Measurements from ENCODE around the gene FFAR2.

Gene FFAR2

DNA sequence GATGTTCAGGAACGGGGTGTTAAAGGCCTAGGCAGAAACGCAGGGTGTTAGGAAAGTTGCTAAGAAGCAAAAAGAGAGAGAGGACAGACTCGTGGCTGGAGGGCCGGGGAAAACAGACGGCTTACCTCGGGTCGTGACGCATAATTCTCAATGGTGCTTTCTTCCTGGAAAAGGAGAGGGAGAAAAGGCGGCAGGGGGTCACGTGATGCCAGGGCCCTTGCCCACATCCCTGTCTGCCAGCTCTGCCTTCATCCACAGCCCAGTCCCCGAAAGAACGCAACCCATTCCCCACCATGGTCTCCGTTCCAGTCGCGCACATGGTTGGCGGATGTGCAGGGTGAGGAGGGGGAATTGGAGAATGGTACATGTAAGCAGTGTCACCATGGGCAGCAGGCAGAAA, 40.6 kb downstream of the FFAR2 start:
- DNase-seq (ENCODE audit: low spot score) = no peak

DNA sequence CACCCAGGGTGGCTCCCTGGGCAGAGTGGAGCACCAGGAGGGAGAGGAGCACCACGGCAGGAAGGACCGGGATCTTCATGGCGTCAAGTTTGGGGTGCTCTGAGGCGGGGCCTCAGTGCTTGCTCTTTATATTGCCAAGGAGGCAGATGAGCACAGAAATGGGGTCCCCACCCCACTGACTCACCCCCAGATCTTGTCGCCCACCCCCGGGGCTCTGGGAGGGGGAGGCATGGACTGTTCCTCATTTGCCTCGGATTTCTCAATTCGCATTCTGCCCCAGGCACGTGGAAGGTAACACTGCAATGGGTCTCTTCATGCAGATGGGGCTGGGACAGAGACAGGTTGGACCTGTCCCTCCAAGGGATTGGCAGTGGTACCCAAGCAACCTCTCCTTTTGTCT, 42.3 kb downstream of the FFAR2 start, which contains the start of gene KRTDAP:
Gene KRTDAP, minus strand, starts transcription at position 101 of the 400 bp plus-strand sequence. Its CDS starts 22 bp downstream, at position 79.
- no peak for DNase-seq (ENCODE audit: low spot score)

DNA sequence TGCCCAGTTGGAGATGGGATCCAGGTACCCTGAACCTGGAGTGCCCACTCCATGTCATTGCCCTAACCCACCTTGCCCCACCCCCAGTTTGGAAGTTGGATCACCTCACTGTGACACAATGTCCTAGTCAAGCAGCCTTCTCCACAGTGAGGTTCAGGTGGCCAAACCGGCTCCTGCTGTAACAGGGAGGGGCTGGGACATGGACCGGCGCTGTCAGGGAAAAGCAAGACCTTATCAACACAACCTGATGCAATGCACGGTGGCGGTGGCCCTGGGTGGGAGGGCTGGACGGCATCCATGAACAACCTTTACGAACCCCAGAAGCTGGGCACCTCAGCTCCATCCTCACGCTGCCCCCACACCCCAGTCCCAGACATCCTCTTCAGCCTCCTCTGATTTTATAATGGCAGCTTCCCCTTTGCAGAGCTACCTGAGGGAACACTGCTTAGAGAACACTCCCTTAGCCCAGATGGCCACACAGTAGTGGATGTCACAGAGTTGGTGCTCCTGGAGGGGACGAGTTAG, 43.8 kb downstream of the FFAR2 start:
- DNase-seq (ENCODE audit: low spot score) = no peak

DNA sequence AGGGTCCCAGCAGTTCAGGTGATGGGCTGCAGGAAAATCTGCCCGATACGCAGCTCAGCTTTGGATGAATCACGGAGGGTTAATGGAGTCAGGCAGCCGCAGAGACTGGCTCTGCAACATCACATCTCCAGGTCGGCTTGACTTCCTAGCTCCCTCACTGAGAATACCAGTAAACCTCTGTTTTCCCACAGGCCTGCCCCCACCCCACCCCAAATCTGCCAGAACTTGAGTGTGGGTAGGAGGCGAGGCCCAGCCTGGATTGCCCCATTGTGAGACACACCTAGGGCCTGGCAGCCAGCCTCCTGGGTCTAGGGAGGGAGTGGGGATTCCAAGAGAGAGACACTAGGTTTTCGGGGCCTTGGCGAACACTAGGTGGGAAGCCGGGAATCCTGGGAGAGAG, 45.9 kb downstream of the FFAR2 start:
- no peak for DNase-seq (ENCODE audit: low spot score)

DNA sequence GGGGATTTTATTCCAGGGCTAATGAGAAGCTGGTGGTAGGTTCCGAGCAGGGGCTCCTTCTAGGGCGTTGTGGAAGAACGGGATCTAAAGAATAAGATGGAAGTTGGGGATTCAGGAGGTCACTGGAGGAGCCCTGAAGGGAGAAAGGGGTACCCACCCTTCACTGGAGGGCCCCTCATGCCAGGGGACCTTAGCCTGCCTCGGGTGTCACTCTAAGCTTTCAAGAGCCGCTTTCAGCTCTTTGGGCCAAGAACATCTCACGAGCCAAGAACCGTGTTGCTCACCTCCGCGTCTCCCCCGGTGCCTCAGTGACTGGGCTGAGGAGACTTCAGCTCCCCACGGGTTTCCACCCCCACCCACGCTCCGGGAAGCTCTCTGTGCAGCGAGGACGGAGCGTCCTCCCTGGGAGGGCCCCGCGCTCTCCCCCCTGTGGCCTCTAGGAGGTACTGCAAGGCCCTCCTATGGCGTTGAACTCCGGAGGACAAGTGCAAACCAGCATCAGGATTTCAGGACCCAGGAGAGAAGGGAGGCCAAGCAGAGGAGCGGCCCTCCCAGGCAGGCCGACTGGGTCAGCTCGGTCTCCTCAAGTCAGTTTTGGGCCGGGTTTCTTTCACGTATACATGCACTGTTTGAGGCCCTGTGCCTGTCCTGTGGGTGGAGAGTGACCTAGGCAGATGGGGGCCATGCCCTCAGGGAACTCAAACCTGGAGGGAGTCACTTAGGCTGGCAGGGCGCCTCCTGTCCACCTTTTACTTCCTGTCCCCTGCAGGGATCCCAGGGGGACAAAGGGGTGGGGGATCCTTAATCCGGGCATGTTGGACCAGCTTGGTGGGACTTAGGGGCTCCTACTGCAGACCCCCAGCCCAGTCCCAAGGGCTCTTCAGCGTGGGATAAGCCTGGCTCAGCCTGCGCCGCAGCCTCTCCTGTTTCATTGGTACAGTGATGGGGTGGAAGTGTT, 47.3 kb downstream of the FFAR2 start:
- DNase-seq (ENCODE audit: low spot score) = peak; percentile 66

DNA sequence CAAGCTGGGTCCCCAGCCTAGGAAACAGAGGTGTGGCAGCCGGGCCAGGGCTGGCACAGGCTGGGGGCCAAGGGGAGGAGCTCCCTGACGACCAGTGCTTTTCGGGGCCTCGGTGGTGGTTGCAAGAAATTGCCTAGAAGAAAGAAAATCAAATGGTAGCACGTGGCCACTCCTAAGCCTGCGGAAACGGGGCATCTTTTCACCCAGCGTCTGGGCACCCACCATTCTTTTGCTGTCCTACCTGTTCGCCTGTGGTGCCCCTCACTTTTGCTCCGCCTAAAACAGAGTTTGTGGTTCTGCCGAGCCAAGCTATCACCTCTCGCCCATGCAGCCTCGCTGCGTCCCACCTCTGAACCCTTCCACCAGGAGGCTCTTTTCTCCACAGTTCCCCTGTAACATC, 49.3 kb downstream of the FFAR2 start:
- no peak for DNase-seq (ENCODE audit: low spot score)

DNA sequence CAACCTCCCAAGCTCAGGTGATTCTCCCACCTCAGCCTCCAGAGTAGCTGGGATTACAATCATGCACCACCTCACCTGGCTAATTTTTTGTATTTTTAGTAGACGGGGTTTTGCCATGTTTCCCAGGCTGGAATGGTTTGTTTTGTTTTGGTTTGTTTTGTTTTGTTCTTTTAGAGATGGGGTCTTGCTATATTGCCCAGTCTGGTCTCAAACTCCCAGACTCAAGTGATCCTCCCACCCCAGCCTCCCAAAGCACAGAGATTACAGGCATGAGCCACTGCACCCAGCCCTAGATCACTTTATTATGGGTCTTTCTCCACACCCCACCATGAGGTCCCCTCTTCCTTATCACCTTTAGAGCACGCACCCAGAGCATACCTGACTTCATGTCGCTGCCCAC, 50.2 kb downstream of the FFAR2 start:
- DNase-seq (ENCODE audit: low spot score) = no peak

DNA sequence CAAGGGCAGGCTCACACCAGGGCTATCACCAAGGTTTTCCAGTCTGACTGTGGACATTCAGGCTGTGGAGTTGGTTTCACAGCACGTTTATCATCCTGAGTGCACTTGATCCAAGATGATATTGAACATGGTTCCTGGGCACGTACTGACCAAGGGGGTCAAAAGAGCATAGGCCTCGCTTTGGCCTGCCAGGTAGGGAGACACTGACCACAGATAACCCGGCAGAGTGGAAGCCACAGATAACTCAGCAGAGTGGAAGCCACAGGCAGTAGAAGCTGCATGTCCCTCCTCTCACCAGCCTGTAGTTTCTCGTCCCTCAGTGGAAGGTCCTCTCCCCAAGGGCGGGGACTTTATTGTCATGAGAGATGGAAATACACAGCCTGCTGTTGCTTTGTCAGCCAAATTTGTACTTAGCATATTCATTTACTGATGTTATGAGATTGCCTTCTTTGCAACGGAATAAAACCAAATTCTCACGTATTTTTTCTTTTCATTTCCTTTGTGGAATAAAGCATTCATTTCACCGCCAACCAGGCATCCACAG, 51.0 kb downstream of the FFAR2 start:
- DNase-seq (ENCODE audit: low spot score) = no peak

DNA sequence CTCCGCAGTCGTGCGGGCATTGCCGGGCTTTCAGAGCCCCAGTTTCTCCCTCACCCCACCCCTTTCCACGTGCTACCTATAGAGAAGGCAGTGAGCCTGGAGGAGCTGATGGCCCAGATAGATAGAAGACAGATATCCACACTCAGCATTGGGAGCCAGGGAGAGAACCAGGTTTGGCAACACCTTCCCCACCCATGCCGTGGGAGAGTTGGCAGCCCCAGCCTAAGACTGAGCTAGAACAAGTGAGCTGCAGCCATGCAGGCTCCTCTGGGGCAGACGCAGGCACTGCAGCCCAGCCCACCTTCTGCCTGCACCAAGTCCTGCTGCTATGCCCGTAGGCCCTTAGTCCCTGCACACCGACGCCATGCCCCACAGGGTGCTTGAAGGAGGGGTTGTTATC, 52.6 kb downstream of the FFAR2 start:
- DNase-seq (ENCODE audit: low spot score) = no peak
